ENCODE data around the gene RASGRP4. TPM values are rescaled to one million over a fixed set of nuclear protein-coding genes. Genes with fewer than 3 reads are reported as not detected.
A peak's percentile ranks its signal among the peaks of the same experiment; 100 is the strongest.

Gene RASGRP4
- total RNA-seq, 1 experiment from 2014 or later, result not detected

DNA sequence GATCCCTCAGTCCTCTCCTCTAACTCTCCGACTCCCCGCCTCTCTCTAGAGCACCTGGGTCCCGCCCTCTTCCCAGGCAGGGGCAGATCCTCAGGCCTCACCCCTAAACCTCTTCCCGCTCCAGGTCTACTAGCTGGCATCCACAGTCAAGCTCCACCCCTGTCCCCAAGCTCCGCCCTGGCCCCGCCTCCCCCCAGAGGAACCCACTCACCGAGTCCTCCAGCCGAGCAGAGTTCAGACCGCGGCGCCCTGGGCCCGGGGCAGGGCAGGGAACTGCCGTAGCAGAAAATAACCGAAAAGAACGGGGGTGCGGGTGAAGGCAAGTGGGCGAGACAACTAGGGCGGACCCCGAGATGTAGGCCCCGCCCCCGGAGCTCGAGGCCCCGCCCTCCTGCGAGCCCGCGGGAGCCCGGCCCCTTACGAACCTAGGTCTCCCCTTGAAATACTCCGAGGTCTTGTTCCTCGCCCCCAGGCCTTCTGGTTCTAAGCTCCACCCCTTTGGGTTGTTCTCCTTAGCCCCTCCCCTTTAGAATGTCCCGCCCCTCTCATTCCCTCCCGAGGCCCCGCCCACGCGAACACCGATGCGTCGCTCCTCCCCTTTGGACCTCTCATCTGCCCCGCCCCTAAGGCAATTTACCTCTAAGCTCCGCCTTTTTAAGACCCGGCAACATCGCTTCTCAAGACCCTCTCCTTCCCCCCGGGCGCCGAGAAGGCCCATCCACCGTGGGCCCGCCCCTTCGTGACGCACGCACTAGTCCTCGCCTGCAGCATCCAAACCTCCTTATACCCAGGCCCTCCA lies 38.3 kb downstream of the RASGRP4 start, which contains the start of gene GGN:
TSS of gene GGN (minus strand) at position 485 of the 799 bp plus-strand sequence. CDS start 773 bp downstream, outside the sequence.
- peaks cover 18% of the 10 kb centered on the region for H3K4me1 Mint-ChIP-seq (ENCODE audit: low read depth, unreplicated experiment)
- peak within 1 kb of the TSS; percentile 83 for H3K4me3 Mint-ChIP-seq (ENCODE audit: unreplicated experiment)
- peak; percentile 91 to 94 for DNase-seq
- Histone ChIP-seq H3K27me3 (replicated peaks; ENCODE audit: control insufficient read depth, insufficient read depth, low read length) (no peaks in the 10 kb centered on the region), H3K36me3 (ENCODE audit: control insufficient read depth, insufficient read depth, low read length) (peaks cover 5% of the 10 kb centered on the region), H3K4me1 (peaks cover 25% of the 10 kb centered on the region), H3K9me3 (no peaks in the 10 kb centered on the region), H3K4me3 (ENCODE audit: low read depth, low read length) (peak within 1 kb of the TSS; percentile 60)
- ChIA-PET CTCF (interaction anchor here (0.6 to 2.2 kb wide), 8 partner anchors 10 to 543 kb away, joined by 3 to 39 read pairs (median 5); partner anchors contain the start of genes FAM98C, MRPS12 and PSMD8), POLR2A (interaction anchor here (0.5 to 2.1 kb wide), 10 partner anchors 13 to 890 kb away, joined by 3 to 26 read pairs (median 8); partner anchors contain the start of genes FAM98C, NFKBIB, PSMD8 and SPINT2)
- no peaks in the 10 kb centered on the region for H3K9me3 Mint-ChIP-seq (ENCODE audit: unreplicated experiment)
- TF ChIP-seq, protein P1, sequence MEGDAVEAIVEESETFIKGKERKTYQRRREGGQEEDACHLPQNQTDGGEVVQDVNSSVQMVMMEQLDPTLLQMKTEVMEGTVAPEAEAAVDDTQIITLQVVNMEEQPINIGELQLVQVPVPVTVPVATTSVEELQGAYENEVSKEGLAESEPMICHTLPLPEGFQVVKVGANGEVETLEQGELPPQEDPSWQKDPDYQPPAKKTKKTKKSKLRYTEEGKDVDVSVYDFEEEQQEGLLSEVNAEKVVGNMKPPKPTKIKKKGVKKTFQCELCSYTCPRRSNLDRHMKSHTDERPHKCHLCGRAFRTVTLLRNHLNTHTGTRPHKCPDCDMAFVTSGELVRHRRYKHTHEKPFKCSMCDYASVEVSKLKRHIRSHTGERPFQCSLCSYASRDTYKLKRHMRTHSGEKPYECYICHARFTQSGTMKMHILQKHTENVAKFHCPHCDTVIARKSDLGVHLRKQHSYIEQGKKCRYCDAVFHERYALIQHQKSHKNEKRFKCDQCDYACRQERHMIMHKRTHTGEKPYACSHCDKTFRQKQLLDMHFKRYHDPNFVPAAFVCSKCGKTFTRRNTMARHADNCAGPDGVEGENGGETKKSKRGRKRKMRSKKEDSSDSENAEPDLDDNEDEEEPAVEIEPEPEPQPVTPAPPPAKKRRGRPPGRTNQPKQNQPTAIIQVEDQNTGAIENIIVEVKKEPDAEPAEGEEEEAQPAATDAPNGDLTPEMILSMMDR (IDR thresholded peaks at IDR 0.05; ENCODE audit: insufficient read depth in 1 of 2, low read depth in 1 of 2, low read length in 1 of 2, severe bottlenecking in 1 of 2, unreplicated experiment in 1 of 2), result no peak
- intact Hi-C loops (cut with micrococcal nuclease; ENCODE audit: unreplicated experiment), result loop anchor here (1.0 kb wide), 2 partner anchors 13 to 15 kb away; partner anchors contain the start of gene PSMD8
- H3K27me3 Mint-ChIP-seq (ENCODE audit: insufficient read depth, unreplicated experiment), result no peaks in the 10 kb centered on the region
- H3K27ac Mint-ChIP-seq (ENCODE audit: unreplicated experiment), result peak within 1 kb of the TSS; percentile 43
- peaks cover 43% of the 10 kb centered on the region for H3K36me3 Mint-ChIP-seq (ENCODE audit: insufficient read depth, unreplicated experiment)
- BruUV-seq (replicated peaks), result no TSS peak

DNA sequence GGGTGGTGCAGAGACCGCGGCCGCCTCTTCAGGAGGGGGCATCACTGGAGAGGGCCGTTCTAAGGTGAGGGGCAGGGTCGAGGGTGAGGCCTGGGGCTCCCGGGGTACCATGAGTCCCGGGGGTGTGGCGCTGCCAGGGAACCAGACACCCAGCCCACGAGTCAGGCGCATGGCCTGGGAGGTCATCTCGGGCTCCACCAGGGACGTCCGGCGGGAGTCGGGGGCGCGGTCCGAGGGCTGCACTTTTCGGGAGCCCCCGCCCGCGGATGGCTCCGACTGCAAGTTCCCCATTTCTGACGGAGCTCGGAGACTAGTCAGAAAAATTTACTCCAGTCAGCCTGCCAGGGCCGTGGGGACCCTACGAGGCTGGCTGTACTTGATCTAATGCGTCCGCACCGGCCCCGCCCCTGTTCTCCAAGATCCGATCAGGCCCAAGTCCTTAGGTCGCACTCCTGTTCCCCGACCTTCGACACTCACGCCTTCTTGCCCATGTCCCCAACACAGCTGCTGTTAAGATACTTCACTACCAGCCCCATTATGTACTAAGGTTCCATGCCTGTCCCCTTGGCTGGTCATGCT lies 39.0 kb downstream of the RASGRP4 start:
- TF ChIP-seq, protein P1 (IDR thresholded peaks at IDR 0.05; ENCODE audit: insufficient read depth in 1 of 2, low read depth in 1 of 2, low read length in 1 of 2, severe bottlenecking in 1 of 2, unreplicated experiment in 1 of 2), result no peak
- Histone ChIP-seq H3K36me3 (ENCODE audit: control insufficient read depth, insufficient read depth, low read length) (peaks cover 7% of the 10 kb centered on the region), H3K4me1 (peaks cover 18% of the 10 kb centered on the region; the same call in 1 of the 2 replicates), H3K9me3 (no peaks in the 10 kb centered on the region), H3K4me3 (ENCODE audit: low read depth, low read length) (peak overlapping the region; percentile 60), H3K27me3 (replicated peaks; ENCODE audit: control insufficient read depth, insufficient read depth, low read length) (no peaks in the 10 kb centered on the region)
- no TSS peak for BruUV-seq (replicated peaks)
- ChIA-PET POLR2A (interaction anchor here (1.2 to 2.1 kb wide), 4 partner anchors 13 to 513 kb away, joined by 3 to 26 read pairs (median 14); partner anchors contain the start of genes FAM98C, NFKBIB, PSMD8 and SPINT2), CTCF (interaction anchor here (1.7 to 2.2 kb wide), 2 partner anchors 13 to 16 kb away, joined by 19 to 39 read pairs; partner anchors contain the start of genes FAM98C and PSMD8)
- intact Hi-C loops (cut with micrococcal nuclease; ENCODE audit: unreplicated experiment), result loop anchor here (1.0 kb wide), 1 partner anchor 13 kb away; the partner anchor contains the start of gene PSMD8
- H3K27ac Mint-ChIP-seq (ENCODE audit: unreplicated experiment), result peak overlapping the region; percentile 43
- H3K4me3 Mint-ChIP-seq (ENCODE audit: unreplicated experiment), result peak overlapping the region; percentile 83
- peaks cover 13% of the 10 kb centered on the region for H3K4me1 Mint-ChIP-seq (ENCODE audit: low read depth, unreplicated experiment)
- DNase-seq, result no peak
- no peaks in the 10 kb centered on the region for H3K27me3 Mint-ChIP-seq (ENCODE audit: insufficient read depth, unreplicated experiment)
- H3K36me3 Mint-ChIP-seq (ENCODE audit: insufficient read depth, unreplicated experiment), result peaks cover 50% of the 10 kb centered on the region
- H3K9me3 Mint-ChIP-seq (ENCODE audit: unreplicated experiment), result no peaks in the 10 kb centered on the region
